ENCODE measurements around the gene PBX3. TPM values are rescaled to one million over a fixed set of nuclear protein-coding genes. Genes with fewer than 3 reads are reported as not detected.

Gene PBX3
- total RNA-seq, 1 donor from 2014 or later = 48.6 TPM

- Histone ChIP-seq H3K9me3 (no peaks in the 10 kb centered on the region), H3K4me3 (peak overlapping the region; percentile 88), H3K27me3 (no peaks in the 10 kb centered on the region), H3K4me1 (peaks cover 34% of the 10 kb centered on the region), H3K27ac (peak overlapping the region; percentile 84), H3K36me3 (no peaks in the 10 kb centered on the region)
- TF ChIP-seq CTCF (IDR thresholded peaks at IDR 0.05) = no peak
- intact Hi-C loops (cut with DNase I) = no loop called here
- DNase-seq (no peak), ATAC-seq (no peak)
Observed at GRCh38 chr9:125748446-125749099, 1.4 kb downstream of the PBX3 start.

- no peaks in the 10 kb centered on the region for H3K9me3 ChIP-seq
- H3K4me1 ChIP-seq = peaks cover 34% of the 10 kb centered on the region
- H3K4me3 ChIP-seq = peak overlapping the region; percentile 88
- H3K27me3 ChIP-seq = no peaks in the 10 kb centered on the region
- DNase-seq (no peak), ATAC-seq (no peak)
- no peaks in the 10 kb centered on the region for H3K36me3 ChIP-seq
- TF ChIP-seq CTCF (IDR thresholded peaks at IDR 0.05) = no peak
- peak overlapping the region; percentile 84 for H3K27ac ChIP-seq
- intact Hi-C loops (cut with DNase I) = no loop called here
Observed at GRCh38 chr9:125749287-125749935, 2.2 kb downstream of the PBX3 start.

- no peak for TF ChIP-seq CTCF (IDR thresholded peaks at IDR 0.05)
- DNase-seq = no peak
- peaks cover 32% of the 10 kb centered on the region for H3K4me1 ChIP-seq
- no peak for ATAC-seq
- peak overlapping the region; percentile 88 for H3K4me3 ChIP-seq
- H3K36me3 ChIP-seq = no peaks in the 10 kb centered on the region
- H3K9me3 ChIP-seq = no peaks in the 10 kb centered on the region
- intact Hi-C loops (cut with DNase I) = no loop called here
- H3K27ac ChIP-seq = peak overlapping the region; percentile 84
- H3K27me3 ChIP-seq = no peaks in the 10 kb centered on the region
Observed at GRCh38 chr9:125749951-125750626, 2.9 kb downstream of the PBX3 start.

- peaks cover 26% of the 10 kb centered on the region for H3K4me1 ChIP-seq
- ATAC-seq (no peak), DNase-seq (no peak)
- no peaks in the 10 kb centered on the region for H3K27me3 ChIP-seq
- peak overlapping the region; percentile 84 for H3K27ac ChIP-seq
- TF ChIP-seq CTCF (IDR thresholded peaks at IDR 0.05) = no peak
- H3K9me3 ChIP-seq = no peaks in the 10 kb centered on the region
- H3K36me3 ChIP-seq = no peaks in the 10 kb centered on the region
- intact Hi-C loops (cut with DNase I) = no loop called here
- peak overlapping the region; percentile 88 for H3K4me3 ChIP-seq
Observed at GRCh38 chr9:125750627-125751011, 3.4 kb downstream of the PBX3 start.

GRCh38 chr9:125752070-125752628 lies 5.0 kb downstream of the PBX3 start:
- Histone ChIP-seq H3K36me3 (no peaks in the 10 kb centered on the region), H3K9me3 (no peaks in the 10 kb centered on the region), H3K4me3 (no peak overlapping the region), H3K27me3 (no peaks in the 10 kb centered on the region), H3K4me1 (peaks cover 24% of the 10 kb centered on the region), H3K27ac (no peak overlapping the region)
- DNase-seq = no peak
- TF ChIP-seq CTCF (IDR thresholded peaks at IDR 0.05) = no peak
- ATAC-seq = no peak
- intact Hi-C loops (cut with DNase I) = no loop called here

Data from upper lobe of right lung (tissue), 1 donor.